OCI-LY1 (cell line): ENCODE data around the gene FZR1.

Source experiments
- H2AFZ ChIP-seq: fragments of 200-600 bp; sonication (generic), shearing (Covaris generic); 2 replicates; pipeline ENCODE4 v1.6.0; 2014; ENCODE audit warnings: antibody characterized with exemption, mild to moderate bottlenecking, low read length
- H3F3A ChIP-seq: fragments of 200-600 bp; sonication (generic), shearing (Covaris generic); 2 replicates; pipeline ENCODE4 v1.6.0; 2014; ENCODE audit warnings: mild to moderate bottlenecking, antibody characterized with exemption, low read length, moderate library complexity; ENCODE audit not compliant: insufficient read depth
- H3K27ac ChIP-seq: fragments of 200-600 bp; sonication (generic); 2 replicates; pipeline ENCODE4 v1.5.1; 2014; ENCODE audit warnings: low read length, mixed run types, mild to moderate bottlenecking, low read depth; ENCODE audit not compliant: poor library complexity, severe bottlenecking
- H3K27me3 ChIP-seq: fragments of 200-600 bp; sonication (generic); 2 replicates; pipeline ENCODE4 v1.6.0; 2014; ENCODE audit warnings: antibody characterized with exemption, mild to moderate bottlenecking, low read length, moderate library complexity; ENCODE audit not compliant: insufficient read depth
- H3K36me3 ChIP-seq: fragments of 200-600 bp; sonication (generic); 2 replicates; pipeline ENCODE4 v1.6.1; 2014; ENCODE audit warnings: mild to moderate bottlenecking, antibody characterized with exemption, low read length, moderate library complexity, mixed read lengths; ENCODE audit not compliant: insufficient read depth
- H3K4me1 ChIP-seq: fragments of 200-600 bp; sonication (generic); 2 replicates; pipeline ENCODE4 v1.5.1; 2014; ENCODE audit warnings: mild to moderate bottlenecking, low read length, moderate library complexity; ENCODE audit not compliant: insufficient read depth, severe bottlenecking
- H3K4me2 ChIP-seq: fragments of 200-600 bp; sonication (generic), shearing (Covaris generic); 2 replicates; pipeline ENCODE4 v1.6.1; 2014; ENCODE audit warnings: low read length
- H3K4me3 ChIP-seq: fragments of 200-600 bp; sonication (generic); 2 replicates; pipeline ENCODE4 v1.5.1; 2014; ENCODE audit warnings: low read length, low read depth, mild to moderate bottlenecking, mixed read lengths; ENCODE audit not compliant: poor library complexity, severe bottlenecking
- H3K79me2 ChIP-seq: fragments of 200-600 bp; shearing (Covaris generic); 2 replicates; pipeline ENCODE4 v1.6.1; 2016; ENCODE audit warnings: mixed run types, low read length, mixed read lengths; ENCODE audit not compliant: insufficient read depth
- H3K9ac ChIP-seq: fragments of 200-600 bp; sonication (generic), shearing (Covaris generic); 2 replicates; pipeline ENCODE4 v1.6.1; 2014; ENCODE audit warnings: mild to moderate bottlenecking, low read length, mixed read lengths
- H3K9me2 ChIP-seq: fragments of 200-600 bp; sonication (generic), shearing (Covaris generic); 2 replicates; pipeline ENCODE4 v1.6.1; 2014; ENCODE audit warnings: low read depth, mild to moderate bottlenecking, low read length, mixed read lengths
- H3K9me3 ChIP-seq: fragments of 200-600 bp; shearing (Covaris generic); 2 replicates; pipeline ENCODE4 v1.6.1; 2014; ENCODE audit warnings: low read length, mixed read lengths
- H4K20me1 ChIP-seq: fragments of 200-600 bp; sonication (generic), shearing (Covaris generic); 2 replicates; pipeline ENCODE4 v1.6.0; 2016; ENCODE audit warnings: mild to moderate bottlenecking, low read length; ENCODE audit not compliant: insufficient read depth
- CTCF ChIP-seq: fragments of 200-600 bp; sonication (generic), shearing (Covaris generic); IDR thresholded peaks from 2 replicates; pipeline ENCODE4 v1.5.1; 2017; ENCODE audit warnings: mild to moderate bottlenecking, antibody characterized with exemption, low read length, moderate library complexity, mixed read lengths
- EZH2 ChIP-seq: fragments of 200-600 bp; sonication (generic), shearing (Covaris generic); IDR thresholded peaks from 2 replicates; pipeline ENCODE4 v1.8.0; 2017; ENCODE audit warnings: borderline replicate concordance, mixed run types, mild to moderate bottlenecking, antibody characterized with exemption, low read length, moderate library complexity, mixed read lengths

FZR1 gene

GRCh38 chr19:3524904-3525451, 18.9 kb downstream of the FZR1 start:
- H3K79me2 ChIP-seq, result no peaks in the 10 kb centered on the region
- H4K20me1 ChIP-seq, result no peaks in the 10 kb centered on the region
- H3K36me3 ChIP-seq, result peaks cover 43% of the 10 kb centered on the region
- H2AFZ ChIP-seq, result no peak overlapping the region
- no peaks in the 10 kb centered on the region for H3F3A ChIP-seq
- H3K4me1 ChIP-seq, result no peaks in the 10 kb centered on the region
- no peaks in the 10 kb centered on the region for H3K27me3 ChIP-seq
- H3K4me3 ChIP-seq, result no peak overlapping the region
- TF ChIP-seq EZH2 (no peak), CTCF (no peak)
- no peaks in the 10 kb centered on the region for H3K9me2 ChIP-seq
- no peak overlapping the region for H3K27ac ChIP-seq
- H3K4me2 ChIP-seq, result no peak overlapping the region
- H3K9ac ChIP-seq, result no peak overlapping the region
- no peaks in the 10 kb centered on the region for H3K9me3 ChIP-seq

DNA sequence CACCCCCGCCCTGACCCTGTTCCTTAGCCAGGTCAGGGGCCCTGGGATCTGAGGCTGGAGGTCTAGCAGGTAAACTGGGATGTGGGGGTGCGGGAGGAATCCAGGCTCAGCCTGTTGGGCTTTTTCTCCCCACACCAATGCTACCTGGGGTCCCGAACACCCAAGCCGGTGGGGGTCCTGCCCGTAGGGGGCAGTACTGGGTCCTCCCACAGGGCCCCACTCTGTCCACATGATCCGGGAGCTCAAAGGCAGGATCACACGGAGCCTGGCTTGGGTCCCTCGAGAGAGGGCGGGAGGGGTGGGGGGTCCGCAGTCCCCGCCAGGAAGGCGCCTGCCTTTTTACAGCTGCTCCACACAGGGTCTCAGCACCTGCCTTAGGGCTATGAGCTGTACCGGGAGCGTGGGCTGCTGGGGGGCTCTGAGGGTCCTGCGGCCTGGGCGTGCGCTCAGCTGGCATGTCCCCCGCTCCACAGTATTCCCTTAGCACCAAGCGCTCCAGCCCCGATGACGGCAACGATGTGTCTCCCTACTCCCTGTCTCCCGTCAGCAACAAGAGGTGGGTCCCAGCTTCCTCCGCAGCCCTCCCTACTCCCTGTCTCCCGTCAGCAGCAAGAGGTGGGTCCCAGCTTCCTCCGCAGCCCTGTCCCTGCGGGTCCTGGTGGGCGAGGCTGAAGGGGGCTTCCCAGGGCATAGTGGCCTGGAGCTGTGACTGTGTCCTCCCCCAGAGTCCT, 20.6 kb downstream of the FZR1 start:
- peaks cover 47% of the 10 kb centered on the region for H3K36me3 ChIP-seq
- H3K4me1 ChIP-seq, result no peaks in the 10 kb centered on the region
- H3K27me3 ChIP-seq, result no peaks in the 10 kb centered on the region
- H3F3A ChIP-seq, result no peaks in the 10 kb centered on the region
- TF ChIP-seq EZH2, result no peak
- TF ChIP-seq CTCF, result peak; percentile 16; the same call in 1 of the 2 replicates
- no peak overlapping the region for H2AFZ ChIP-seq
- H3K4me3 ChIP-seq, result no peak overlapping the region
- no peak overlapping the region for H3K27ac ChIP-seq
- H3K4me2 ChIP-seq, result no peak overlapping the region
- H3K9me3 ChIP-seq, result no peaks in the 10 kb centered on the region
- no peaks in the 10 kb centered on the region for H4K20me1 ChIP-seq
- no peaks in the 10 kb centered on the region for H3K79me2 ChIP-seq
- no peaks in the 10 kb centered on the region for H3K9me2 ChIP-seq
- H3K9ac ChIP-seq, result no peak overlapping the region

DNA sequence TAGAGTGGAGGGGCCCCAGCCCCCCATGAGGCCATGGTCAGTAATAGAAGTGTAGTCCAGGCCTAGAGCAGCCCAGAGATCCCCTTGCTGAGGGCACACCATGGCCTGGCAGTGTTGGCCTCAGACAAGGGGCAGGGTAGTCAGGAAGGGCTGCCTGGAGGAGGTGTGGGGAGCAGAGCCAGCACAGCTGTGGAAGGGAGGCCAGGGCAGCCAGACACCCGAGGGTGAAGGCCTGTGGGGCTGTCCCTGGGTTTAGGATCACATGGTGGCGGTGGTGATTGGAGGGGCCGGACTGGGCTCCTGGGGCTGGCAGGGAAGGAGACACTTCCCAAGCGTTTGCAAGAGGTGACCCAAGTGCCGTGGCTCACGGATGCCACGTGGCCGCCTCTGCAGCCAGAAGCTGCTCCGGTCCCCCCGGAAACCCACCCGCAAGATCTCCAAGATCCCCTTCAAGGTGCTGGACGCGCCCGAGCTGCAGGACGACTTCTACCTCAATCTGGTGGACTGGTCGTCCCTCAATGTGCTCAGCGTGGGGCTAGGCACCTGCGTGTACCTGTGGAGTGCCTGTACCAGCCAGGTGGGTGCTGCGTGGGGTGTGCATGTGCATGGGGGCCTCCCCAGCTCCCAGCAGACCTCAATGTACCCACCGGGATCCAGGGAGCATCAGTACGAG, 21.3 kb downstream of the FZR1 start:
- H3K4me2 ChIP-seq, result no peak overlapping the region
- no peak overlapping the region for H3K27ac ChIP-seq
- no peak overlapping the region for H3K4me3 ChIP-seq
- H2AFZ ChIP-seq, result no peak overlapping the region
- no peaks in the 10 kb centered on the region for H3F3A ChIP-seq
- no peaks in the 10 kb centered on the region for H4K20me1 ChIP-seq
- H3K27me3 ChIP-seq, result no peaks in the 10 kb centered on the region
- H3K9ac ChIP-seq, result no peak overlapping the region
- no peaks in the 10 kb centered on the region for H3K9me3 ChIP-seq
- no peak for TF ChIP-seq CTCF
- no peak for TF ChIP-seq EZH2
- H3K79me2 ChIP-seq, result no peaks in the 10 kb centered on the region
- H3K9me2 ChIP-seq, result no peaks in the 10 kb centered on the region
- H3K36me3 ChIP-seq, result peaks cover 53% of the 10 kb centered on the region
- H3K4me1 ChIP-seq, result no peaks in the 10 kb centered on the region
